Glutamatergic neuron (in vitro differentiated cells): ENCODE measurements around the gene PLPPR1. TPM values are rescaled to one million over a fixed set of nuclear protein-coding genes. Genes with fewer than 3 reads are reported as not detected.

ENCODE experiments used
- DNase-seq: peaks from one replicate; pipeline ENCODE4 v3.0.0; 2022
- H3K27ac Mint-ChIP-seq: one replicate; pipeline ENCODE4 v1.8.0; 2020; ENCODE audit warnings: mild to moderate bottlenecking, mixed read lengths, inconsistent platforms; ENCODE audit not compliant: unreplicated experiment
- H3K27me3 Mint-ChIP-seq: one replicate; pipeline ENCODE4 v1.8.0; 2020; ENCODE audit warnings: mild to moderate bottlenecking, moderate library complexity, mixed read lengths, inconsistent platforms; ENCODE audit not compliant: unreplicated experiment
- H3K36me3 Mint-ChIP-seq: one replicate; pipeline ENCODE4 v1.8.0; 2020; ENCODE audit warnings: mild to moderate bottlenecking, mixed read lengths, inconsistent platforms; ENCODE audit not compliant: unreplicated experiment
- H3K4me1 Mint-ChIP-seq: one replicate; pipeline ENCODE4 v1.8.0; 2020; ENCODE audit warnings: mild to moderate bottlenecking, low read depth, mixed read lengths, inconsistent platforms; ENCODE audit not compliant: unreplicated experiment
- H3K4me3 Mint-ChIP-seq: one replicate; pipeline ENCODE4 v1.8.0; 2020; ENCODE audit warnings: mild to moderate bottlenecking, mixed read lengths, inconsistent platforms; ENCODE audit not compliant: unreplicated experiment
- H3K9me3 Mint-ChIP-seq: one replicate; pipeline ENCODE4 v1.8.0; 2020; ENCODE audit warnings: mild to moderate bottlenecking, moderate library complexity, mixed read lengths, inconsistent platforms; ENCODE audit not compliant: unreplicated experiment
- CTCF ChIP-seq: fragments of 200-600 bp; sonication (generic); IDR thresholded peaks from one replicate; pipeline ENCODE4 v1.5.0; 2021; ENCODE audit not compliant: partially characterized antibody, unreplicated experiment
- total RNA-seq: library from RNA; stranded (reverse); fragmentation: NEBNext Ultra II Directional; extraction: Animal tissue kit (Norgen Biotek cat#: 25700); gene quantifications from one replicate; pipeline ENCODE4 v1.2.1, GENCODE V29; 2021; ENCODE audit not compliant: unreplicated experiment

The PLPPR1 gene
- total RNA-seq, 1 donor from 2014 or later = 7.4 TPM

GRCh38 chr9:101229606-101230005 is 201.1 kb downstream of the PLPPR1 start:
- H3K27ac Mint-ChIP-seq = no peak overlapping the region
- H3K4me1 Mint-ChIP-seq = peaks cover 7% of the 10 kb centered on the region
- DNase-seq = no peak
- H3K36me3 Mint-ChIP-seq = no peaks in the 10 kb centered on the region
- peaks cover 1% of the 10 kb centered on the region for H3K27me3 Mint-ChIP-seq
- H3K9me3 Mint-ChIP-seq = no peaks in the 10 kb centered on the region
- TF ChIP-seq CTCF = no peak
- H3K4me3 Mint-ChIP-seq = no peak overlapping the region

DNA sequence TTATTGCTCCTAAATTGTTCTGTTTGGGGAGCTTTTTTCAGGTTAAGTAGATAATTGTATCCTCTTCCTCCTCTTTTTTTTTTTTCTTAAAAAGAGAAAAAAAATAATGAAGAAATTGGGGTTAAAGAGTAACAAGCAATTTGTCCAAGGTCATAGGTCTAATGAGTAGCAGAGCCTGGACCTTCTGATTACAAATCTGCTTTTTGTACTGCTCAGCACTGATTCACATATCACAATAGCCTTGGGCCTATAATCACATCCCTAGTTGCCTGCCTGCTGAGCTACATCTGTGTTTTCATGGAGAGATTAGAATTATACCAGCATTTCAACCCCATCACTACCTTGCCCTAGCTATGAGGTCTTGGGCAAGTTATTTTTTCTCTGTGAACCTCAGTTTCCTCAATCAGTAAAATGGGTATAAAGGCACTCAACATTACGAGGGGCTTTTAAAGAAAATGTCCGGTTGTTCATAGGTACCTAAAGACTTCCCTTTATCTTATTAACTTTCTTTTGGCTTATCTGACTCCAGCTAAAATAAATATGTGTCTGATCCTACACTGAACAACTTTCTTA is 204.0 kb downstream of the PLPPR1 start:
- peaks cover 1% of the 10 kb centered on the region for H3K9me3 Mint-ChIP-seq
- H3K36me3 Mint-ChIP-seq = no peaks in the 10 kb centered on the region
- H3K27me3 Mint-ChIP-seq = peaks cover 1% of the 10 kb centered on the region
- TF ChIP-seq CTCF = no peak
- H3K4me1 Mint-ChIP-seq = peaks cover 7% of the 10 kb centered on the region
- no peak overlapping the region for H3K27ac Mint-ChIP-seq
- no peak for DNase-seq
- H3K4me3 Mint-ChIP-seq = no peak overlapping the region

- TF ChIP-seq CTCF = peak; percentile 38
Measured at GRCh38 chr9:101235105-101235866, 206.8 kb downstream of the PLPPR1 start.

DNA sequence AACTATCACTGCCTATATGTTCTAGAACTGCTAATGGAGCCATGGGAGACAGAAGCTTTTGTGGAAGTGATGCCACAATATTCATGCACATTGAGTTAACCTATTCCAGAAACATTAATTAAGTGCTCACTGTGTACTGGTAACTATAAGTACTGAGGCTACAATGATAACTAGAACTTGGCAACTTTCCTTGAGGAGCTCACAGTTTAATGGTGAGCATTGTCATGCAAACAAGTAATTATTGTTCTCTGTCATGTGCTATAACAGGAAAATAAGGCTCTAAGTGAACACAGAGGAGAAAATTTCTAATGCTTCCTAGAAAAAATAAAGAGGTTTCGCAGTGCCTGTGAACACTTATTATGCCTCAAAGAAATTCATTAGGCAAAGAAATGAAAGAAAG is 214.1 kb downstream of the PLPPR1 start:
- Mint-ChIP-seq H3K27me3 (no peaks in the 10 kb centered on the region), H3K9me3 (peaks cover 4% of the 10 kb centered on the region), H3K4me3 (no peak overlapping the region), H3K4me1 (no peaks in the 10 kb centered on the region), H3K36me3 (no peaks in the 10 kb centered on the region), H3K27ac (no peak overlapping the region)
- DNase-seq = no peak
- no peak for TF ChIP-seq CTCF

More at GRCh38 chr9:101235105-101235866, 206.8 kb downstream of the PLPPR1 start:
- Mint-ChIP-seq H3K4me3 (no peak overlapping the region), H3K27me3 (peaks cover 1% of the 10 kb centered on the region), H3K4me1 (peaks cover 7% of the 10 kb centered on the region), H3K36me3 (no peaks in the 10 kb centered on the region), H3K27ac (no peak overlapping the region), H3K9me3 (peaks cover 3% of the 10 kb centered on the region)
- no peak for DNase-seq

GRCh38 chr9:101246691-101247090 is 218.2 kb downstream of the PLPPR1 start:
- DNase-seq = no peak
- Mint-ChIP-seq H3K4me1 (no peaks in the 10 kb centered on the region), H3K4me3 (no peak overlapping the region), H3K36me3 (no peaks in the 10 kb centered on the region), H3K27me3 (no peaks in the 10 kb centered on the region), H3K27ac (no peak overlapping the region), H3K9me3 (no peaks in the 10 kb centered on the region)
- no peak for TF ChIP-seq CTCF
